ENCODE data around the gene OGDHL.

DNA sequence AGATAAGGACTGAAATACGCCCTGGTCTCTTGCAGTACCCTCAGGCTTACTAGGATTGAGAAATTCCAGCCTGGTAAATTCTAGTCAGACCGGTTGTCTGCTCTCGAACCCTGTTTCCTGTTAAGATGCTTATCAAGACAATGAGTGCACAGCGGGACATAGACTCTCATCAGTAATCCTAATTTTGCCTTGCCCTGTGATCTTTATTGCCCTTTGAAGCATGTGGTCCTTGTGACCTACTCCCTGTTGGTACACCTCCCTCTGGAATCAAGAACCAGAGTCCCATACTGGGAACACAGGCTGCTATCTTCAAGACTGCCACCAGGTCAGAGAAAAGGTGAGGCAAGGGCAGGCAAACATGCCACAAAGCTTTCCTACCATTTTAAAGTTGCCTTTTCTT, 75.5 kb downstream of the OGDHL start:
- TF ChIP-seq POLR2A (IDR thresholded peaks at IDR 0.05) (no peak), CTCF (IDR thresholded peaks at IDR 0.05) (no peak)

Data from esophagus squamous epithelium (tissue), 4 donors.